SKM-1 (cell line): ENCODE measurements around the gene POLR3A.
"Not testable (repeated sequence)": the region's sequence is repeated elsewhere in the genome, so short reads cannot be mapped to it uniquely, and the experiment has no call there.

Source experiments
- DNase-seq: peaks from one replicate; lab custom pipeline; 2025; ENCODE audit not compliant: unreplicated experiment; lab: John Stamatoyannopoulos, UW

POLR3A gene

DNA sequence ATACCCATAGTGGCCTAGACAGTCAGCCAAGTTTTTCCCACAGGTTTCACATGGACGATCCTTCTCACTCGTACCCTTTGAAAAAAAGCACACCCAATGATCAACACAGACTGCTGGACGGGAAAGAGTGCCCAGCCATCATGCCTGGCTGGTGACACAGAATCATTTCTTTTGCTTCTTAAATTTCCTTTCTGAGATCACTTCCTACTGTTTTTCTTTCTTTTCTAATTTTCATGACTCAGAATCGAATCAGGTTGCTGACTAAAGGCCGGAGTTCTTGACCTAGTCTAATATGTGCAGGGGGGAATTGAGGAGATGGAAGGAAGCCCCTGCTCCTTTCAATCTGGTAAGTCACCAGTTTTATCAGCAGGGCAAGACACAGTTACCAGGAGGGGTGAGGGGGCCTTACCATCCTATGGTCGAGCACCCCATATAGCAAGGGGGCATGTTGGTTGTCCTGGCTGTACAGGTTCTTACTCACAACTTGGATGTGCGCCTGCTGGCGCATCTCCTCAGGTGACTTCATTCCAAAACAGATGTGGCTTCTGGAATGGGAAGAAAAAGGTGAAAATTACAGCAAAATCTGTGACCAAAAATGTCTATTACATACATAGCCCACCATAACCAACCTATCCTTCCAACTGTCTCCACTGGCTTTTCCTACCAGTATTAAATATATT lies 3.5 kb downstream of the POLR3A start:
- no peak for DNase-seq

DNA sequence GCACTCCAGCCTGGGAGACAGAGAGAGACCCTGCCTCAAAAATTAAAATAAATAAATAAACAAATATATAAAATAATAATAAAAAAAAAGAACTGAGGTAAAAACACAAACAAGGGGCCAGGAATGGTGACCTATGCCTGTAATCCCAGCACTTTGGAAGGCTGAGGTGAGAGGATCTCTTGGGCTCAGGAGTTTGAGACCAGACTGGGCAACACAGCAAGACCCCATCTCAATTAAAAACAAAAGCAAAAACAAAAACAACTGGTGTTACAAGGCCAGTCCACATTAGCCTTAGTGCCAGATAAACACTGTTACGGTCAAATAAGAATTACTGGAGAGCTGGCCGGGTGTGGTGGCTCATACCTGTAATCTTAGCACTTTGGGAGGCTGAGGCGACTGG lies 5.6 kb downstream of the POLR3A start:
- DNase-seq: no peak

DNA sequence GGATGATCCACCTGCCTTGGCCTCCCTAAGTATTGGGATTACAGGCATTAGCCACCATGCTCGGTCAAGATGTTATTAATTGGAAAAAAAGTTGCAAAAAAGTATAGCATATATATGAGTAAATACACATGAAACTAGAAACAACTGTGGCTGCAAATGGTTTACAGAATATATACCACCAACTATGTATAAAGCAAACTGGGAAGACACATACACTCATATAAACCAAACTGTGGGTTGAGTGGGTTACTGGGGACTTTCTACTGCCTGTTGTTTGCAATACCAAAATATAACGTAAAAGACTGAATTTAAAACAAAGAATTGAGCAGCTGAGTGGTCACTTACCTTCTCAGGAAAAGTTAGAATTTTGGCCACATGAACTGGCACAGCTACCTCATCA lies 8.1 kb downstream of the POLR3A start:
- DNase-seq: no peak

DNA sequence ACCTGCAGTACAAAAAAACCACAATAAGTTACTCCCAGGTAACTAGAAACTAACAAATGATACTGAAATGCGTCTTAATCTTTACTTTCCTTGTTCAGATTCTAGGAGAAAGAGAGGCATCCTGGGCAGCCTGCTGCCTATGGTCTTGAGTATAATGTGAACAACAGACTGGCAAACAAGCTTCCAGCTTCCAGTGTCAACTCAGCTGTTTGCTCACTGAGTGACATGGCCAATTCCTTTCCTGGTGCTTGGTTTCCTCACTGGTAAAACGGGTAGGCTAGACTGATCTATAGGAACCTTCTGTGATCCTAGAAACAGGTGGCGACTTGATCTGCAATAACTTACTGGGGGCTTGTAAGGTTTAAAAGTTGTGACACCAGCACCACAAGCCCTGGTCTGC lies 10.1 kb downstream of the POLR3A start:
- DNase-seq: no peak

DNA sequence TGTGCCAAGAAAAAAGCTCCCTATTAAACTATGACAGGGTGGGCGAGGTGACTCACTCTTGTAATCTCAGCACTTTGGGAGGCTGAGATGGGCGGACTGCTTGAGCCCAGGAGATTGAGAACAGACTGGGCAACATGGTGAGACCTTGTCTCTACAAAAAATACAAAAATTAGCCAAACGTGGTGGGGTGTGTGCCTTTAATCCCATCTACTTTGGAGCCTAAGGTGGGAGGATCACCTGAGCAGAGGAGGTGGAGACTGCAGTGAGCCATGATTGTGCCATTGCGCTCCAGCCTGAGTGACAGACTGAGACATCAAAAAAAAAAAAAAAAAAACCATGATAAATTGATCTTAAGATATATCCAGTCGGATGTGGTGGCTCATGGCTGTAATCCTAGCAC lies 11.5 kb downstream of the POLR3A start:
- no peak for DNase-seq

DNA sequence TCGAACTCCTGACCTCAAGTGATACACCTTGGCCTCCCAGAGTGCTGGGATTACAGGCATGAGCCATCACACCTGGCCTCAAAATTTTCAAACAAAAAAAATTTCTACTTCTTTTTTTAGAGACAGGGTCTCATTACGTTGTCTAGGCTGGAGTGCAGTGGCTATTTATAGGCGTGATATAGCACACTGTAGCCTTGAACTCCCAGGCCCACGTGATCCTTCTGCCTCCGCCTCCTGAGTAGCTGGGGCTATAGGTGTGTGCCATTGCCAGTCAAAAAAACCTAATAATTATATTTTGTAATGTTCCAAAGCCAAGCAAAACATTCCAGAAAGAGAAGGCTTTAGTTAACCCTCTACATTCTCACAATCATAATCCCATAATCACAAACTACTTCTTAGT lies 13.8 kb downstream of the POLR3A start:
- no peak for DNase-seq

DNA sequence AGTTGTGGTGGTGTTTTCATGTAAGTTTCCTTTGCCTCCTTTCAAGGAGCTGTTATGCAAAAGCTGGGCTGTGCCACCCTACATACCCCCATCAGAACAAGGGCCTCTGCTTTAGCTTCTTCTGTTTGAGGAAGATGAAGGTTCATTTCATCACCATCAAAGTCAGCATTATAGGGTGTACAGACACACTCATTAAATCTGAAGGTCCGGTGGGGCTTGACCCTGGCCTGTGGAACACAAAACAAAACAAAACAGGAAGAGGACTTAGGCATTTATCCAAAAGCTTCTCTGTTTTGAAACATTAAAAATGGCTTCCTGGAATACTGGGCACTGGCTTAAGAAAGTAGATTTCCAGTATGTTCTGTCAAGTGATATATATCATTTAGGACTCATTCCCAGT lies 15.8 kb downstream of the POLR3A start:
- no peak for DNase-seq

DNA sequence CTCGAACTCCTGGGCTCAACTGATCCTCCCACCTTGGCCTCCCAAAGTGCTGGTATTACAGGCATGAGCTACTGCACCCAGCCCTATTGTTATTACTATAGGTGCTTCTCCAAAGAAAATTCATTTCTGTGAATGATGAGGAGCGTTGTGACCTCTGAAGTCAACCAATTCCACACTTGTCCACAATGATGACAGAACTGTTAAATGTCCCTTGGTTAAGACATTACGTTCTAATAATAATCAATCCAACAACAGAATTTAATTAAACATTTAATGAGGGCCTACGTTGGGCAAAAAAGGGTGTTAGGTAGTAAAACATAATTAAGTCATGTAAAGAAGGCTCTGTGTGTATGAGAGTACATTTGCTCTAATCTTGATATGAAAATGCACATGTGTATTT lies 18.2 kb downstream of the POLR3A start:
- no peak for DNase-seq

- no peak for DNase-seq
Observed at GRCh38 chr10:78010278-78010677, 19.0 kb downstream of the POLR3A start.

GRCh38 chr10:78009662-78010061 lies 19.7 kb downstream of the POLR3A start:
- DNase-seq: no peak

DNA sequence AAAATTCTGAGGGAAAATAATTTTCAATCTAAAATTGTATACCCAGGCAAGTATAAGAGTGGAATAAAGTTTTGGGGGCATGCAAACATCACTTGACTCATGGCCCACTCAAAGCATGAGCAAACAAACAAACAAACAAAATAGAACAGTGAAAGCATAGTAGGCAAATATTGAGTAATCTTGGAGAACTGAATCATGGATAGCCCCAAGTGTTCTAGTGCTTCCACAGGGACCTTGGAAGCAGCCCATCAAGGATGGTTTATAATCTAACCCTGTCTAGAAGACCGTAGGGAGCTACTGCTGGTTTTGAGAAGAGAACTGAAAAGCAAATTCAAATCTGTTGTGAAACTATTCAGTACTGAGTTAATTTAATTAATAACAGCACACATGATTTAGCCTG lies 22.1 kb downstream of the POLR3A start:
- DNase-seq: no peak

GRCh38 chr10:78004215-78005026 lies 24.9 kb downstream of the POLR3A start:
- no peak for DNase-seq

GRCh38 chr10:78002541-78003288 lies 26.6 kb downstream of the POLR3A start:
- no peak for DNase-seq

- no peak for DNase-seq
Observed at GRCh38 chr10:78000956-78001472, 28.3 kb downstream of the POLR3A start.

- DNase-seq: no peak
Observed at GRCh38 chr10:78000206-78000605, 29.1 kb downstream of the POLR3A start.

DNA sequence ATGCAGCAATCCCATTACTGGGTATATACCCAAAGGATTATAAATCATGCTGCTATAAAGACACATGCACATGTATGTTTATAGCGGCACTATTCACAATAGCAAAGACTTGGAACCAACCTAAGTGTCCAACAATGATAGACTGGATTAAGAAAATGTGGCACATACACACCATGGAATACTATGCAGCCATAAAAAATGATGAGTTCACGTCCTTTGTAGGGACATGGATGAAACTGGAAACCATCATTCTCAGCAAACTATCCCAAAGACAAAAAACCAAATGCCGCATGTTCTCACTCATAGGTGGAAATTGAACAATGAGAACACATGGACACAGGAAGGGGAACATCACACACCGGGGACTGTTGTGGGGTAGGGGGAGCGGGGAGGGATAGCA lies 30.5 kb downstream of the POLR3A start:
- not testable (repeated sequence) for DNase-seq

DNA sequence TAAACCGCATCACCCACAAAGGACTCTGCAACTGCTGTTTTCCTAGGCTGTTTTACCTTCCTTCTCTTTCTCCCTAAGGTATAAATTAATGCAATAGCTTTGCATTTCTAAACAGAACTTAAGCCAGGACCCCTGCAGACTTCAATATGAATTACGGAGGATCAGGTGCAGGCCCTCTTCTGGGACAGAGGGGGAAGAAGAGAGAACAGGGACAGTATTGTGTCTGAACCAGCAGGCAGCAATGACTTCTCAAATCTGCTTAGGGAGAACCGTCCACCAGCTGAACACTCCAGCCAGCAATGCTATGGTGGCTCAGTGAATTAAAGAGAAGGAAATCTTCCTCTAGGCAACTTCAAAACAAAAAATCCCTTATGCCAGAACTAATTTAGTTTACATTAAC lies 35.7 kb downstream of the POLR3A start:
- DNase-seq: no peak

DNA sequence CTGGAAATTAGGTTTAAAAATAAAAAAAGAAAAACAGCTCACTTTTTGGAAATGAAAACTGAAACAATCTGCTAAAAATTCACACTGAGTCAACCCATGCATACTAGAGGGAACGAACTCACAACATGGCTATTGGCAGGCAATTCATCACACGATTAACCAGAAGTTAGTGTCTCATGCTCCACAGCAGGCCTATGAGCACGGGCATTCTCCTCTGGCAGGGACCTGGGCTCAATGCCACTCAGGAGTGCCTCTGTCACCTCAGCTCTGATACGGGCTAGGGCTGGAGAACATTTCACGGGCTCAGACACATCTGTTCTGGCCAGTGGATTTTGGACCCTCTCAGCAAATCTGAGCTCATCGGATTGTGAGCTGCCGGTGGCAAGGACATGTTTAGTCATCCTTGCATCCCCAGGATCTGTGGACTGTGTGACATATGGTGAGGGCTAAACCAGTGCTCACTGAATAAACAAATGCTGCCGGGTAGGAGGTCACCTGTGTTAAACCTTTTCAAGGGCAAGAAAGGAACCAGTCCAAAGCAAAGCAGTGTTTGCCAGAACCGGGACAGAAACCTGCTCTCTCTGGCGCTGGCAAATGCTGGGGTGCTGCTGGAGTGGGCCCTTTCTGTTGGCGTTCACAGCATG lies 40.1 kb downstream of the POLR3A start:
- DNase-seq: no peak

DNA sequence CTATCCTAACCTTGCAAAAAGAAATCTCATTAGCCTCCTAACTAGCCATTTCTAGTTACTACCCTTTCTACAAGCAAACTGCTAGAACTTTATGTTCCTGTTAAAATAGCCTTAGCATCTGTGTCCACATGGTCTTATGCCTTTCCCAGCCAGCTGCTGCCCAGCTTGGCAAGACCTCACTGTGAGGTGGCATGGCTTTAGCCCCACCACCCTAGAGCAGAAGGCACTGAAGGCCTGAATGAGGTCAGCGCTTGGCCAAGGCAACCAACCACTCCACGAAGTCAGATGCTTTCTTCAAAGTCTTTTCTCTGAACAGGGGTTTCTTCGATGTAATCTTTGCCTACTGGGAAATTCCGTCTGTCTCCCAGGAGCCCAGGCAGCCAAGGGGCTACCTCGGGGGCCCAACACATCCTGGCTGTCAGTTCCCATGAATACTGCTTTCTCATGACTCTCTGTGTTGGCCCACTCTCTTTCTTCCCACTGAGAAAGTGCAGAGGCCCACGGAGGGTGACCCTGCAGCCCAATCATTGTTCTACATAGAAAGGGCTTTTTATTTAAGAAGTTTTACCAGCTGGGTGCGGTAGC lies 41.6 kb downstream of the POLR3A start:
- no peak for DNase-seq

DNA sequence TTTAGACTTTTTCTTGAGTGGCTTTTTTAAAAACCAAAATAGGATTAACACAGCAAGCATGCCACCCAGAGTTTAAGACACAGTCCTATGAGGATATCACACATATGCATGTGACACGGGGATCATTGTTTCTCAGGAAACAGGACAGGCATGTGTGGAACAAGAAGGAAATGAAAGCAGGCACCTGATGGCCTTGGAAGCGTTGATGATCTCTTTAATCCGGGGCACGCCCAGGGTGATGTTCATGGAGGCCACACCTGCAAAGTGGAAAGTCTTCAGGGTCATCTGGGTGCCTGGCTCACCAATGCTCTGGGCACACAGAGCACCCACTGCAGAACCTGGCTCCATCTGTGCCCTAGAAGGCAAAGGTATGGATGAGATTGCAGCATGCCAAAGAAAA lies 44.3 kb downstream of the POLR3A start:
- no peak for DNase-seq
